Omental fat pad (tissue), 4 donors: ENCODE measurements around the gene PTPRG. TPM values are rescaled to one million over a fixed set of nuclear protein-coding genes. Genes with fewer than 3 reads are reported as not detected.

ENCODE experiments used
- ATAC-seq: fragments of 150-250 bp; one replicate; pipeline ENCODE4 v1.9.1; 2016; ENCODE audit warnings: mild to moderate bottlenecking, moderate library complexity; ENCODE audit not compliant: low FRiP score
- DNase-seq: peaks from one replicate; pipeline ENCODE4 v3.0.0-alpha.2; 2019; ENCODE audit warnings: low spot score
- total RNA-seq, 4 donors: library from RNA; depleted of rRNA; stranded (reverse); fragments of >200 nt; gene quantifications; one replicate each; pipeline ENCODE4 v1.1.0, GENCODE V29; 2016
- TF ChIP-seq, protein P1 (sequence below), 3 donors: fragments of 450-650 bp; IDR thresholded peaks; one replicate each; pipeline ENCODE4 v1.5.1; 2016 to 2017; ENCODE audit warnings: antibody characterized with exemption in 3 of 3, mild to moderate bottlenecking in 3 of 3, moderate library complexity in 2 of 3

PTPRG gene
- total RNA-seq, 4 donors from 2014 or later, result 90.0 to 172 (median 104) TPM

DNA sequence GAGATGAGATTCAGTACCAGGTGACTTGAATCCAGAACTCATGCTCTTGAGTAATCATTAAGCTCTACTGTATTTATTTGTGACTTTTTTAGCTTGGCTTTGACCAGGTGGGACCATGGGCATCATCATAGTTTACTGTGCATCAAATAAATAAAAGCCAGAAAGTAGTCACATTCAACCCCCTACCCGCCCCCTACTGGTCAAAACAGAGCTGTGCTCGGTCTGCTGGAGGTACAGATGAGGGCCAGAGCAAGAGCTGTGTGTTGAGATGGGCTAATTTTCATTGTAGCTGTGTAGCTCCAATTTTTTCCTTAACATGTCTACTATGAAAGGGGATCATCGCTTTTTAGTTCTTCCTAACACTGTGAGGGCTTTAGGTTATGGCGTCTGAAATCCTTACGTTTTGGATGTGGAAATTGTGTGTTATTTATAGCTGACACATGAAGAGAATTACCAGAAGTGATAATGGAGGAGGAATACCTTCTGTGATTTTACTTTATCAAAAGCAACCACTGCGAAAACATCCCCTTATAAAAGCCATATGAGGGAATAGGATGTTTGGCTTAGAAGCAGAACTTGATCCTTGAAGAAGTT lies 375.1 kb downstream of the PTPRG start:
- TF ChIP-seq, protein P1, sequence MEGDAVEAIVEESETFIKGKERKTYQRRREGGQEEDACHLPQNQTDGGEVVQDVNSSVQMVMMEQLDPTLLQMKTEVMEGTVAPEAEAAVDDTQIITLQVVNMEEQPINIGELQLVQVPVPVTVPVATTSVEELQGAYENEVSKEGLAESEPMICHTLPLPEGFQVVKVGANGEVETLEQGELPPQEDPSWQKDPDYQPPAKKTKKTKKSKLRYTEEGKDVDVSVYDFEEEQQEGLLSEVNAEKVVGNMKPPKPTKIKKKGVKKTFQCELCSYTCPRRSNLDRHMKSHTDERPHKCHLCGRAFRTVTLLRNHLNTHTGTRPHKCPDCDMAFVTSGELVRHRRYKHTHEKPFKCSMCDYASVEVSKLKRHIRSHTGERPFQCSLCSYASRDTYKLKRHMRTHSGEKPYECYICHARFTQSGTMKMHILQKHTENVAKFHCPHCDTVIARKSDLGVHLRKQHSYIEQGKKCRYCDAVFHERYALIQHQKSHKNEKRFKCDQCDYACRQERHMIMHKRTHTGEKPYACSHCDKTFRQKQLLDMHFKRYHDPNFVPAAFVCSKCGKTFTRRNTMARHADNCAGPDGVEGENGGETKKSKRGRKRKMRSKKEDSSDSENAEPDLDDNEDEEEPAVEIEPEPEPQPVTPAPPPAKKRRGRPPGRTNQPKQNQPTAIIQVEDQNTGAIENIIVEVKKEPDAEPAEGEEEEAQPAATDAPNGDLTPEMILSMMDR (IDR thresholded peaks at IDR 0.05), result no peak
- ATAC-seq (no peak), DNase-seq (no peak)

DNA sequence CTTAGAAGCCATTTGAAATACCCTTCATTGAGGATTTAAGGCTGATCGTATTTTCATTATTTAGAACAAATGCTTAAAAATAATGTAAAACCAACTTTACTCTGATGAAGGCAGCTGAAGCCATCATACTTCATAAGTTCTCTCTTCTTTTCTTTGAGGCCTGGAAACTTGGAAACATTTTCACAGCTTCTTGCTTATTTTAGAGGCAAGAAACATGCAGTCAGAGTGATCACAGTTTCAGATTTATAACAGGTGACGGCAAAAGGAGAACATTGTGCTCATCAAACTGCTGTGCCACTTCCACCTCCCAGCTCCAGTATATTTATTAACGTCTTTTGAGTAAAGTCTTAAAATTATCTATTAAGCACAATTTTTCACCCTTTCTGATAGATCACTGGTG lies 376.1 kb downstream of the PTPRG start:
- DNase-seq (no peak), ATAC-seq (no peak)
- TF ChIP-seq, protein P1 (IDR thresholded peaks at IDR 0.05), result no peak

DNA sequence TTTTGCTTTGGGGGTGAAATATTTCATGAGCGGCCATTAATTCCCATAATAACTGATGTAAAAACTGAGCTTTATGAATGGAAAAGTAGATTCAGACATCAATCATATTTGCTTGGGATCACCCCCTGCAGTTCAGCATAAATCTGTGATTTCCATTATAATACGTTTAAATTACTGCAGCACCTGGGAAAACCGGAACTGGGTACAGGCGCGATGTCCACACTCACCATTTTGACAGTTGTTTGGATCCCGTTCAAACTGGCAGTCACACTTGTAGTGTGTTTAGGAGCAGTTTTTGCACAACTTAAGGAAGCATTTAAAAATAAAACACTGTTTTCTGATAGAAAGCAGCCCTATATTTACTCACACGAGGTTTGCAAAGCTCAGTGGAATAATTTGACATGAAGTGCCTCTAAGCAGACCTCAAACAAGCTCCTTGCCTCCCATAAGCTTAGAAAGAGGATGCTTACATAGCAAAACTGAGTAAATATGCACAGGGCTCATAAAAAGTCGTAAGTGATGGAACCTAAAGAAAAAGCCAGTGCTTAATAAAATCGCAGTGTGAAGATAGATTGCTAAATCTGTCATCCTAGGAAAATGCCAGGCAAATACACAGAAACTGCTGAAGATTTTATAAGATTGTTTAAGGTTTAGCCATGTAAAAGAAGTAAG lies 377.6 kb downstream of the PTPRG start:
- ATAC-seq (no peak), DNase-seq (no peak)
- TF ChIP-seq, protein P1 (IDR thresholded peaks at IDR 0.05), result no peak

DNA sequence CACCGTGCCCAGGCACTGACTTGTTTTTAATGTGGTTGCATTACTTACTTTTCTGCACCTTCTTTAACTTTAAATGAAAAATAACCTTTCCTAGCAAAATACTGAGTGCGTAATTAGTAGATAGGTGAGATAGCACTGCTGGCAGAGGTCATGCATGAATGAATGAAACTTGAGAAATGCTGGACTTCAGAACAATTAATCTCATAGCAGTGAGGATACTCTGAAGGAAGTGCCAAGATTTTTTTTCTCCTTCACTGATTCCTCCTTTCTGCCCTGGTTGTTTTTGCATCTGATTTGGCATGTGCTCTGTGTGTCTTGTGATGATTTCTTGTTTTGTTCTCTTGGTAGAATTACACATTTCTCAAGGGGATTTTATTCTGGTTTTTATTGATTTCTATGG lies 378.9 kb downstream of the PTPRG start:
- DNase-seq (no peak), ATAC-seq (no peak)
- TF ChIP-seq, protein P1 (IDR thresholded peaks at IDR 0.05), result no peak

DNA sequence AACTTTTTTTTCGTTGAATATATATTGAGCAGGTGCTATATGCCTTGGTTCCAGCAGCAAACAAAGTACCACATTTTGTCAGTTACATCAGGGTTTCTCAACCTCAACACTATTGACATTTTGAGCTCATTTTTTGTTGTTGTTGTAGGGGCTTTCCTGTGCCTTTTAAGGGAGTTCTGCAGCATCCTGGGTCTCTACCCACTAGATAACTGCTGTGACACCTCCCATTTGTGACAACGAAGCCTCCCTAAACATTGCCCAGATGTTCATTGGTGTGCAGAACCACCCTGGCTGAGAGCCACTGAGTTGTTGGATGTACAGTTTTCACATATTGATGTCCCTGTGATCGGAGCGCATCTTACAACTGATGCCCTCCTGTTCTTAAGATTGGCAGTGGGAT lies 382.6 kb downstream of the PTPRG start:
- TF ChIP-seq, protein P1 (IDR thresholded peaks at IDR 0.05), result no peak
- DNase-seq (no peak), ATAC-seq (no peak)

DNA sequence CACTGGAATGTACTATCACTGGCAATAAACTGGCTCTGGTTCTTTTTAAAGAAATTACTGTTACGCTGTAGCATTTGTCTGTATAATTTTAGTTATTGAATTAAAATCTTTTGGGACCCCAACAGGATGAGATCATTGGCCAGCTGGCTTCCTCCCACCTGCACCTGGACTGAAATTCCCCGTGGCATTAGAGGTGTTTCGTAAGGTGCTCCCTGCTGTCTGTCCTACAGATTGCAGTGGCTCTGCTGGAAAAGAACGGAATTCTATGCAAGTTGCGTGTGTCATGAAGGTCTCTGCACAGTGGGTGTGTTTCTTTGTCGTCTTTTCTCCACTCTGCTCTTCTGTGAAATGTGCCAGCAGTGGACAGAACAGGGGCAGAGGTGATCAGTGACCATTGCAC lies 383.4 kb downstream of the PTPRG start:
- TF ChIP-seq, protein P1 (IDR thresholded peaks at IDR 0.05), result no peak
- DNase-seq, result no peak
- no peak for ATAC-seq

DNA sequence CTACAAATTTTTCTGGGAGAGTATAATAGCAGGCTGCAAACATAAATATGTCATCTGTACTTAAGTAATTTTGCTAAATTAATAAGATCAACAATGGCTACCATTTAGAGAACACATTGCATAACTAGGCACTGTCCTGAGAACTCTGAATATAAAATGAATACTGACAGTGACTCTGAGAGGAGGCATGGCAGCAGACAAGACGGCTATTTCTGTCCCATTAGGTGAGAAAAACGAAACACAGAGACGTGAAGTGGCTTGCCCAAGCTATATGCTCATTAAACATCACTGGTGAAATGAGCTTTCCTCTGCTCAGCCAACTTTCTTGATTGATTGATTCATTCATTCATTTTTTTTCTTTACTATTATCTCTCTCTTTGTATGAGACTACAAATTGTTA lies 384.3 kb downstream of the PTPRG start:
- TF ChIP-seq, protein P1 (IDR thresholded peaks at IDR 0.05), result no peak
- ATAC-seq (no peak), DNase-seq (no peak)
